Jurkat, Clone E6-1 (cell line): ENCODE results near the gene MAP3K6.
A peak's percentile ranks its signal among the peaks of the same experiment; 100 is the strongest.

Experiments used
- DNase-seq: peaks from one replicate; pipeline ENCODE4 v3.0.0-alpha.2; 2011; ENCODE audit warnings: low read depth, low spot score
- H3K4me3 ChIP-seq: 2 replicates; pipeline ENCODE4 v1.5.1; 2011; ENCODE audit warnings: mild to moderate bottlenecking, low read length, control low read depth, moderate library complexity

MAP3K6 gene

GRCh38 chr1:27380766-27381733 lies 14.3 kb upstream of the MAP3K6 start:
- DNase-seq = no peak
- H3K4me3 ChIP-seq = no peak overlapping the region

- no peak overlapping the region for H3K4me3 ChIP-seq
- DNase-seq = no peak
These were observed 13.5 kb upstream of the MAP3K6 start for GRCh38 chr1:27380224-27380623.

GRCh38 chr1:27379564-27380122 lies 12.9 kb upstream of the MAP3K6 start:
- no peak for DNase-seq
- no peak overlapping the region for H3K4me3 ChIP-seq

- H3K4me3 ChIP-seq = no peak overlapping the region
- DNase-seq = no peak
These were observed 11.2 kb upstream of the MAP3K6 start for GRCh38 chr1:27377760-27378495.

- H3K4me3 ChIP-seq = no peak within 1 kb of the TSS
- DNase-seq = no peak
These were observed 7.8 kb upstream of the MAP3K6 start, which contains the start of gene FCN3 for GRCh38 chr1:27374362-27375086. Gene FCN3 (minus strand): TSS chr1:27374824. CDS start chr1:27374818, 6 bp downstream.

- H3K4me3 ChIP-seq = no peak overlapping the region
- DNase-seq = no peak
These were observed 6.3 kb upstream of the MAP3K6 start for GRCh38 chr1:27372808-27373690.

GRCh38 chr1:27372022-27372807 lies 5.5 kb upstream of the MAP3K6 start:
- DNase-seq = no peak
- H3K4me3 ChIP-seq = no peak overlapping the region

- no peak for DNase-seq
These were observed 2.3 kb upstream of the MAP3K6 start for GRCh38 chr1:27368869-27369582.

GRCh38 chr1:27367160-27367650 lies 444 bp upstream of the MAP3K6 start:
- no peak for DNase-seq

More at GRCh38 chr1:27368869-27369582, 2.3 kb upstream of the MAP3K6 start:
- H3K4me3 ChIP-seq = no peak overlapping the region

GRCh38 chr1:27366113-27366410 lies 699 bp downstream of the MAP3K6 start:
- peak overlapping the region; percentile 59 for H3K4me3 ChIP-seq
- peak; percentile 49 for DNase-seq

More at GRCh38 chr1:27367160-27367650, 444 bp upstream of the MAP3K6 start:
- no peak overlapping the region for H3K4me3 ChIP-seq

GRCh38 chr1:27365372-27366112 lies 1.2 kb downstream of the MAP3K6 start:
- H3K4me3 ChIP-seq = peak overlapping the region; percentile 59
- peak; percentile 59 for DNase-seq

- DNase-seq = no peak
- peak overlapping the region; percentile 59; the same call in 1 of the 2 replicates for H3K4me3 ChIP-seq
These were observed 1.9 kb downstream of the MAP3K6 start for GRCh38 chr1:27364696-27365371.

GRCh38 chr1:27363766-27364695 lies 2.7 kb downstream of the MAP3K6 start:
- DNase-seq = no peak
- no peak overlapping the region for H3K4me3 ChIP-seq

GRCh38 chr1:27361553-27361952 lies 5.2 kb downstream of the MAP3K6 start:
- no peak overlapping the region for H3K4me3 ChIP-seq
- no peak for DNase-seq

GRCh38 chr1:27361044-27361402 lies 5.7 kb downstream of the MAP3K6 start:
- no peak for DNase-seq
- H3K4me3 ChIP-seq = no peak overlapping the region
